HepG2 (cell line): Measurements from ENCODE around the gene KIF3C. TPM values are rescaled to one million over a fixed set of nuclear protein-coding genes. Genes with fewer than 3 reads are reported as not detected.

ENCODE experiments used
- ATF7-NPFF ChIP-seq: sonication (generic); formaldehyde crosslinking; IDR thresholded peaks from 2 replicates; pipeline ENCODE4 v1.8.1; 2023; ENCODE audit warnings: mild to moderate bottlenecking, low read depth, missing genetic modification reagents, moderate library complexity
- GATA4 ChIP-seq: sonication (generic); IDR thresholded peaks from 2 replicates; pipeline ENCODE4 v1.6.1; 2016; ENCODE audit warnings: antibody characterized with exemption, low read depth, borderline replicate concordance
- HCFC1 ChIP-seq: fragments of 150-350 bp; IDR thresholded peaks from 2 replicates; pipeline ENCODE4 v1.6.1; 2014; ENCODE audit warnings: low read depth, low read length
- HNRNPL ChIP-seq: fragments of 200-400 bp; formaldehyde crosslinking; IDR thresholded peaks from 2 replicates; pipeline ENCODE4 v1.6.1; 2017; ENCODE audit warnings: mild to moderate bottlenecking, low read depth, low read length
- IKZF1 ChIP-seq: fragments of 450-650 bp; IDR thresholded peaks from 2 replicates; pipeline ENCODE4 v1.7.1; 2016
- PHF8 ChIP-seq: sonication (generic); formaldehyde crosslinking; IDR thresholded peaks from 2 replicates; pipeline ENCODE4 v1.5.0; 2020; ENCODE audit warnings: missing genetic modification reagents
- RFXAP ChIP-seq: sonication (generic); formaldehyde crosslinking; IDR thresholded peaks from 2 replicates; pipeline ENCODE4 v1.4.0; 2020; ENCODE audit warnings: missing genetic modification reagents, borderline replicate concordance
- SCMH1 ChIP-seq: sonication (generic); formaldehyde crosslinking; IDR thresholded peaks from 2 replicates; pipeline ENCODE4 v1.9.0; 2021; ENCODE audit warnings: missing genetic modification reagents, mild to moderate bottlenecking, borderline replicate concordance
- U2AF1 ChIP-seq: fragments of 200-400 bp; formaldehyde crosslinking; optimal IDR thresholded peaks from 2 replicates; pipeline ENCODE3; 2017; ENCODE audit warnings: mild to moderate bottlenecking, low read depth, low read length
- WIZ ChIP-seq: sonication (generic); formaldehyde crosslinking; IDR thresholded peaks from 2 replicates; pipeline ENCODE4 v1.5.1; 2020; ENCODE audit warnings: mild to moderate bottlenecking, missing genetic modification reagents
- ZBTB7A ChIP-seq: sonication (generic); formaldehyde crosslinking; IDR thresholded peaks from 2 replicates; pipeline ENCODE4 v1.8.0; 2022; ENCODE audit warnings: mild to moderate bottlenecking, missing genetic modification reagents
- ZFX ChIP-seq: sonication (generic); formaldehyde crosslinking; IDR thresholded peaks from 2 replicates; pipeline ENCODE4 v1.4.0; 2020; ENCODE audit warnings: mild to moderate bottlenecking, low read depth, missing genetic modification reagents, moderate library complexity
- ZNF17 ChIP-seq: sonication (generic); formaldehyde crosslinking; IDR thresholded peaks from 2 replicates; pipeline ENCODE4 v1.5.0; 2020; ENCODE audit warnings: mild to moderate bottlenecking, missing genetic modification reagents
- ZNF577 ChIP-seq: sonication (generic); formaldehyde crosslinking; IDR thresholded peaks from 2 replicates; pipeline ENCODE4 v1.4.0; 2020; ENCODE audit warnings: mild to moderate bottlenecking, low read depth, missing genetic modification reagents, borderline replicate concordance
- ZNF607 ChIP-seq: sonication (generic); formaldehyde crosslinking; IDR thresholded peaks from 2 replicates; pipeline ENCODE4 v1.5.1; 2020; ENCODE audit warnings: missing genetic modification reagents, mild to moderate bottlenecking, borderline replicate concordance
- ZSCAN29 ChIP-seq: sonication (generic); formaldehyde crosslinking; conservative IDR thresholded peaks from 2 replicates; pipeline ENCODE4 v1.4.0; 2020; ENCODE audit warnings: mild to moderate bottlenecking, missing genetic modification reagents
- polyA plus RNA-seq, 8 experiments: library from polyadenylated mRNA; depleted of rRNA in 3 of 8; stranded (reverse) in 7 of 8; unstranded in 1 of 8; fragments of >200 nt; fragmentation: Illumina TruSeq in 4 of 8; extraction: Trizol in 4 of 8; gene quantifications; 2 replicates each; pipeline versions ENCODE4 v1.2.1 to v1.2.3, GENCODE V29; 2011 to 2016; ENCODE audit warnings: low read depth in 4 of 8, missing spikeins in 1 of 8, mixed read lengths in 1 of 8; ENCODE audit not compliant: insufficient read depth in 1 of 8
- total RNA-seq, 5 experiments: library from RNA; depleted of rRNA; stranded (reverse); fragments of >200 nt; fragmentation: Illumina TruSeq; extraction: Trizol; gene quantifications; 2 replicates each; pipeline ENCODE4 v1.2.3, GENCODE V29; 2016; ENCODE audit warnings: low read depth in 1 of 5
- TF ChIP-seq, protein P1 (sequence below): sonication (generic); formaldehyde crosslinking; IDR thresholded peaks from 2 replicates; pipeline ENCODE4 v1.9.0; 2022; ENCODE audit warnings: low read depth, missing genetic modification reagents
- TF ChIP-seq, protein P2 (sequence below): sonication (generic); formaldehyde crosslinking; IDR thresholded peaks from 2 replicates; pipeline ENCODE4 v1.4.0; 2020; ENCODE audit warnings: missing genetic modification reagents, borderline replicate concordance
- TF ChIP-seq, protein P3 (sequence below): sonication (generic); formaldehyde crosslinking; IDR thresholded peaks from 2 replicates; pipeline ENCODE4 v1.4.0; 2020; ENCODE audit warnings: missing genetic modification reagents
- TF ChIP-seq, protein P4 (sequence below): sonication (generic); formaldehyde crosslinking; IDR thresholded peaks from 2 replicates; pipeline ENCODE4 v1.5.0; 2020; ENCODE audit warnings: missing genetic modification reagents
- TF ChIP-seq, protein P5 (sequence below): IDR thresholded peaks from 2 replicates; pipeline ENCODE4 v1.6.1; 2016
- TF ChIP-seq, protein P6 (sequence below): IDR thresholded peaks from 2 replicates; pipeline ENCODE4 v1.6.1; 2016; ENCODE audit warnings: low read depth, borderline replicate concordance

Gene KIF3C
- total and polyA plus RNA-seq, 2 of the 13 experiments (the other 11 are each of a cell fraction or from before 2014, with no cell fraction given) = 3.6 to 4.9 TPM

DNA sequence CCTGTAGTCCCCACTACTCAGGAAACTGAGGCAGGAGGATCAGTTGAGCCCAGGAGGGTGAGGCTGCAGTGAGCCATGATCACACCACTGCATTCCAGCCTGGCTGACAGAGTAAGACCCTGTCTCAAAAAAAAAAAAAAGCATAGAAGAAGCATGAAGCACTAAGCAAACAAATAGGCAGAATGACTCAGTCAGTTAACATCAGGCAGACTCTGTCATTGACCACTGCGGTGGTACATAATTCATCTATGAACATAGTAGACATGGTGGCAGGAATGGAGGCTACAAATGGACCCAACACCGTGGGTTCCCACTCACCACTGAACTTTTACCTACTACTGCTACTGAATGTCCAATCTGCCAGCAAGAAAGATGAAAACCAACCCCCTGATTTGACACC, 96.4 kb downstream of the KIF3C start (continued):
- TF ChIP-seq, protein P1, sequence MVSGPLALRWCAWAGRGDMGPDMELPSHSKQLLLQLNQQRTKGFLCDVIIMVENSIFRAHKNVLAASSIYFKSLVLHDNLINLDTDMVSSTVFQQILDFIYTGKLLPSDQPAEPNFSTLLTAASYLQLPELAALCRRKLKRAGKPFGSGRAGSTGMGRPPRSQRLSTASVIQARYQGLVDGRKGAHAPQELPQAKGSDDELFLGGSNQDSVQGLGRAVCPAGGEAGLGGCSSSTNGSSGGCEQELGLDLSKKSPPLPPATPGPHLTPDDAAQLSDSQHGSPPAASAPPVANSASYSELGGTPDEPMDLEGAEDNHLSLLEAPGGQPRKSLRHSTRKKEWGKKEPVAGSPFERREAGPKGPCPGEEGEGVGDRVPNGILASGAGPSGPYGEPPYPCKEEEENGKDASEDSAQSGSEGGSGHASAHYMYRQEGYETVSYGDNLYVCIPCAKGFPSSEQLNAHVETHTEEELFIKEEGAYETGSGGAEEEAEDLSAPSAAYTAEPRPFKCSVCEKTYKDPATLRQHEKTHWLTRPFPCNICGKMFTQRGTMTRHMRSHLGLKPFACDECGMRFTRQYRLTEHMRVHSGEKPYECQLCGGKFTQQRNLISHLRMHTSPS (CRISPR knock-in tag) = no peak
- TF ChIP-seq ZNF607 (no peak), ZNF577 (CRISPR knock-in tag) (no peak), PHF8 (CRISPR knock-in tag) (no peak), ZBTB7A (CRISPR knock-in tag) (no peak), U2AF1 (no peak), SCMH1 (CRISPR knock-in tag) (no peak), RFXAP (no peak), IKZF1 (no peak), HCFC1 (no peak), WIZ (CRISPR knock-in tag) (no peak), ZNF17 (CRISPR knock-in tag) (no peak), ZSCAN29 (CRISPR knock-in tag) (no peak), GATA4 (no peak), ZFX (no peak), HNRNPL (no peak), ATF7-NPFF (no peak)
- TF ChIP-seq, protein P2, sequence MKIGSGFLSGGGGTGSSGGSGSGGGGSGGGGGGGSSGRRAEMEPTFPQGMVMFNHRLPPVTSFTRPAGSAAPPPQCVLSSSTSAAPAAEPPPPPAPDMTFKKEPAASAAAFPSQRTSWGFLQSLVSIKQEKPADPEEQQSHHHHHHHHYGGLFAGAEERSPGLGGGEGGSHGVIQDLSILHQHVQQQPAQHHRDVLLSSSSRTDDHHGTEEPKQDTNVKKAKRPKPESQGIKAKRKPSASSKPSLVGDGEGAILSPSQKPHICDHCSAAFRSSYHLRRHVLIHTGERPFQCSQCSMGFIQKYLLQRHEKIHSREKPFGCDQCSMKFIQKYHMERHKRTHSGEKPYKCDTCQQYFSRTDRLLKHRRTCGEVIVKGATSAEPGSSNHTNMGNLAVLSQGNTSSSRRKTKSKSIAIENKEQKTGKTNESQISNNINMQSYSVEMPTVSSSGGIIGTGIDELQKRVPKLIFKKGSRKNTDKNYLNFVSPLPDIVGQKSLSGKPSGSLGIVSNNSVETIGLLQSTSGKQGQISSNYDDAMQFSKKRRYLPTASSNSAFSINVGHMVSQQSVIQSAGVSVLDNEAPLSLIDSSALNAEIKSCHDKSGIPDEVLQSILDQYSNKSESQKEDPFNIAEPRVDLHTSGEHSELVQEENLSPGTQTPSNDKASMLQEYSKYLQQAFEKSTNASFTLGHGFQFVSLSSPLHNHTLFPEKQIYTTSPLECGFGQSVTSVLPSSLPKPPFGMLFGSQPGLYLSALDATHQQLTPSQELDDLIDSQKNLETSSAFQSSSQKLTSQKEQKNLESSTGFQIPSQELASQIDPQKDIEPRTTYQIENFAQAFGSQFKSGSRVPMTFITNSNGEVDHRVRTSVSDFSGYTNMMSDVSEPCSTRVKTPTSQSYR (CRISPR knock-in tag) = no peak
- TF ChIP-seq, protein P3, sequence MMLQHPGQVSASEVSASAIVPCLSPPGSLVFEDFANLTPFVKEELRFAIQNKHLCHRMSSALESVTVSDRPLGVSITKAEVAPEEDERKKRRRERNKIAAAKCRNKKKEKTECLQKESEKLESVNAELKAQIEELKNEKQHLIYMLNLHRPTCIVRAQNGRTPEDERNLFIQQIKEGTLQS = peak; percentile 60; the same call in 1 of the 2 replicates
- TF ChIP-seq, protein P4, sequence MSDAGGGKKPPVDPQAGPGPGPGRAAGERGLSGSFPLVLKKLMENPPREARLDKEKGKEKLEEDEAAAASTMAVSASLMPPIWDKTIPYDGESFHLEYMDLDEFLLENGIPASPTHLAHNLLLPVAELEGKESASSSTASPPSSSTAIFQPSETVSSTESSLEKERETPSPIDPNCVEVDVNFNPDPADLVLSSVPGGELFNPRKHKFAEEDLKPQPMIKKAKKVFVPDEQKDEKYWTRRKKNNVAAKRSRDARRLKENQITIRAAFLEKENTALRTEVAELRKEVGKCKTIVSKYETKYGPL = no peak
- TF ChIP-seq, protein P5, sequence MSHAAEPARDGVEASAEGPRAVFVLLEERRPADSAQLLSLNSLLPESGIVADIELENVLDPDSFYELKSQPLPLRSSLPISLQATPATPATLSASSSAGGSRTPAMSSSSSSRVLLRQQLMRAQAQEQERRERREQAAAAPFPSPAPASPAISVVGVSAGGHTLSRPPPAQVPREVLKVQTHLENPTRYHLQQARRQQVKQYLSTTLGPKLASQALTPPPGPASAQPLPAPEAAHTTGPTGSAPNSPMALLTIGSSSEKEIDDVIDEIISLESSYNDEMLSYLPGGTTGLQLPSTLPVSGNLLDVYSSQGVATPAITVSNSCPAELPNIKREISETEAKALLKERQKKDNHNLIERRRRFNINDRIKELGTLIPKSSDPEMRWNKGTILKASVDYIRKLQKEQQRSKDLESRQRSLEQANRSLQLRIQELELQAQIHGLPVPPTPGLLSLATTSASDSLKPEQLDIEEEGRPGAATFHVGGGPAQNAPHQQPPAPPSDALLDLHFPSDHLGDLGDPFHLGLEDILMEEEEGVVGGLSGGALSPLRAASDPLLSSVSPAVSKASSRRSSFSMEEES = no peak; the same call in 1 of the 2 replicates
- TF ChIP-seq, protein P6, sequence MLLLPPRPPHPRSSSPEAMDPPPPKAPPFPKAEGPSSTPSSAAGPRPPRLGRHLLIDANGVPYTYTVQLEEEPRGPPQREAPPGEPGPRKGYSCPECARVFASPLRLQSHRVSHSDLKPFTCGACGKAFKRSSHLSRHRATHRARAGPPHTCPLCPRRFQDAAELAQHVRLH = peak; percentile 43; the same call in 1 of the 2 replicates
